ENCODE data around the gene RAET1G. TPM values are rescaled to one million over a fixed set of nuclear protein-coding genes. Genes with fewer than 3 reads are reported as not detected.

The RAET1G gene
- polyA plus RNA-seq, 1 of the 3 experiments (the other 2 are of a cell fraction), result 2.5 TPM

- TF ChIP-seq GATA2 (CRISPR knock-in tag; IDR thresholded peaks at IDR 0.05) (no peak), EP300 (IDR thresholded peaks at IDR 0.05; ENCODE audit: borderline replicate concordance in 1 of 2, low read depth in 1 of 2, low read length in 1 of 2) (no peak), EZH2phosphoT487 (IDR thresholded peaks at IDR 0.05; ENCODE audit: borderline replicate concordance, low read depth) (no peak), MXI1 (IDR thresholded peaks at IDR 0.05; ENCODE audit: low read depth, low read length) (no peak), TEAD4 (IDR thresholded peaks at IDR 0.05; ENCODE audit: borderline replicate concordance, insufficient read depth) (no peak), SIN3A (IDR thresholded peaks at IDR 0.05; ENCODE audit: borderline replicate concordance, low read depth, low read length) (no peak), FOSL2 (IDR thresholded peaks at IDR 0.05; ENCODE audit: borderline replicate concordance, low read depth) (no peak), CTCF (IDR thresholded peaks at IDR 0.05) (no peak), YY1 (IDR thresholded peaks at IDR 0.05; ENCODE audit: low read depth) (no peak), NFIC (IDR thresholded peaks at IDR 0.05; ENCODE audit: borderline replicate concordance) (no peak), ZBTB33 (IDR thresholded peaks at IDR 0.05; ENCODE audit: borderline replicate concordance, low read depth) (no peak), RAD21 (IDR thresholded peaks at IDR 0.05; ENCODE audit: low read length) (no peak), FOXJ3 (CRISPR knock-in tag; IDR thresholded peaks at IDR 0.05) (no peak), MEF2A (IDR thresholded peaks at IDR 0.05; ENCODE audit: borderline replicate concordance, low read depth) (no peak)
- TF ChIP-seq, protein P1, sequence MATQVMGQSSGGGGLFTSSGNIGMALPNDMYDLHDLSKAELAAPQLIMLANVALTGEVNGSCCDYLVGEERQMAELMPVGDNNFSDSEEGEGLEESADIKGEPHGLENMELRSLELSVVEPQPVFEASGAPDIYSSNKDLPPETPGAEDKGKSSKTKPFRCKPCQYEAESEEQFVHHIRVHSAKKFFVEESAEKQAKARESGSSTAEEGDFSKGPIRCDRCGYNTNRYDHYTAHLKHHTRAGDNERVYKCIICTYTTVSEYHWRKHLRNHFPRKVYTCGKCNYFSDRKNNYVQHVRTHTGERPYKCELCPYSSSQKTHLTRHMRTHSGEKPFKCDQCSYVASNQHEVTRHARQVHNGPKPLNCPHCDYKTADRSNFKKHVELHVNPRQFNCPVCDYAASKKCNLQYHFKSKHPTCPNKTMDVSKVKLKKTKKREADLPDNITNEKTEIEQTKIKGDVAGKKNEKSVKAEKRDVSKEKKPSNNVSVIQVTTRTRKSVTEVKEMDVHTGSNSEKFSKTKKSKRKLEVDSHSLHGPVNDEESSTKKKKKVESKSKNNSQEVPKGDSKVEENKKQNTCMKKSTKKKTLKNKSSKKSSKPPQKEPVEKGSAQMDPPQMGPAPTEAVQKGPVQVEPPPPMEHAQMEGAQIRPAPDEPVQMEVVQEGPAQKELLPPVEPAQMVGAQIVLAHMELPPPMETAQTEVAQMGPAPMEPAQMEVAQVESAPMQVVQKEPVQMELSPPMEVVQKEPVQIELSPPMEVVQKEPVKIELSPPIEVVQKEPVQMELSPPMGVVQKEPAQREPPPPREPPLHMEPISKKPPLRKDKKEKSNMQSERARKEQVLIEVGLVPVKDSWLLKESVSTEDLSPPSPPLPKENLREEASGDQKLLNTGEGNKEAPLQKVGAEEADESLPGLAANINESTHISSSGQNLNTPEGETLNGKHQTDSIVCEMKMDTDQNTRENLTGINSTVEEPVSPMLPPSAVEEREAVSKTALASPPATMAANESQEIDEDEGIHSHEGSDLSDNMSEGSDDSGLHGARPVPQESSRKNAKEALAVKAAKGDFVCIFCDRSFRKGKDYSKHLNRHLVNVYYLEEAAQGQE (IDR thresholded peaks at IDR 0.05; ENCODE audit: low read depth, low read length), result no peak
- TF ChIP-seq, protein P2, sequence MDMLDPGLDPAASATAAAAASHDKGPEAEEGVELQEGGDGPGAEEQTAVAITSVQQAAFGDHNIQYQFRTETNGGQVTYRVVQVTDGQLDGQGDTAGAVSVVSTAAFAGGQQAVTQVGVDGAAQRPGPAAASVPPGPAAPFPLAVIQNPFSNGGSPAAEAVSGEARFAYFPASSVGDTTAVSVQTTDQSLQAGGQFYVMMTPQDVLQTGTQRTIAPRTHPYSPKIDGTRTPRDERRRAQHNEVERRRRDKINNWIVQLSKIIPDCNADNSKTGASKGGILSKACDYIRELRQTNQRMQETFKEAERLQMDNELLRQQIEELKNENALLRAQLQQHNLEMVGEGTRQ (IDR thresholded peaks at IDR 0.05; ENCODE audit: borderline replicate concordance, low read depth, low read length), result no peak
- CTCF ChIA-PET, result interaction anchor here (1.2 to 1.9 kb wide), 2 partner anchors 14 to 37 kb away, joined by 3 to 4 read pairs; partner anchors contain the start of gene LRP11
- Histone ChIP-seq H3K4me3 (ENCODE audit: low read depth in 2 of 2, low read length in 1 of 2) (no peak overlapping the region), H3K27ac (ENCODE audit: low read depth in 2 of 2, low read length in 1 of 2) (no peak overlapping the region), H3K79me2 (ENCODE audit: insufficient read depth) (no peaks in the 10 kb centered on the region), H3K4me1 (ENCODE audit: control insufficient read depth in 1 of 2, insufficient read depth in 2 of 2, low read depth in 1 of 2, low read length in 1 of 2) (no peaks in the 10 kb centered on the region), H3K4me2 (no peak overlapping the region), H3K9me3 (no peaks in the 10 kb centered on the region), H4K20me1 (ENCODE audit: insufficient read depth) (no peaks in the 10 kb centered on the region), H2AFZ (ENCODE audit: low read depth) (no peak overlapping the region), H3K9me2 (no peaks in the 10 kb centered on the region), H3F3A (replicated peaks; ENCODE audit: insufficient read depth) (no peaks in the 10 kb centered on the region), H3K9ac (no peak overlapping the region), H3K36me3 (replicated peaks in 1 of 2; ENCODE audit: control insufficient read depth in 1 of 2, insufficient read depth in 2 of 2, low read length in 1 of 2) (no peaks in the 10 kb centered on the region), H3K27me3 (ENCODE audit: insufficient read depth) (no peaks in the 10 kb centered on the region)
- DNase-seq, result no peak
- POLR2A ChIA-PET, result no interaction called here
- WGBS (ENCODE audit: low lambda C conversion rate), result 33% methylated on average over 1 of the region's 1 CpG
Measured at GRCh38 chr6:149877659-149878058, 45.3 kb downstream of the RAET1G start.

Data from SK-N-SH (cell line).